ENCODE measurements around the gene SERPINB6. TPM values are rescaled to one million over a fixed set of nuclear protein-coding genes. Genes with fewer than 3 reads are reported as not detected.

SERPINB6 gene
- total RNA-seq, result 89.5 and 104 TPM in 2 replicates

GRCh38 chr6:2971420-2972218 lies at the start of gene SERPINB6:
TSS of gene SERPINB6 (minus strand) at chr6:2971567. CDS start at chr6:2959332, 12,235 bp downstream.

DNA sequence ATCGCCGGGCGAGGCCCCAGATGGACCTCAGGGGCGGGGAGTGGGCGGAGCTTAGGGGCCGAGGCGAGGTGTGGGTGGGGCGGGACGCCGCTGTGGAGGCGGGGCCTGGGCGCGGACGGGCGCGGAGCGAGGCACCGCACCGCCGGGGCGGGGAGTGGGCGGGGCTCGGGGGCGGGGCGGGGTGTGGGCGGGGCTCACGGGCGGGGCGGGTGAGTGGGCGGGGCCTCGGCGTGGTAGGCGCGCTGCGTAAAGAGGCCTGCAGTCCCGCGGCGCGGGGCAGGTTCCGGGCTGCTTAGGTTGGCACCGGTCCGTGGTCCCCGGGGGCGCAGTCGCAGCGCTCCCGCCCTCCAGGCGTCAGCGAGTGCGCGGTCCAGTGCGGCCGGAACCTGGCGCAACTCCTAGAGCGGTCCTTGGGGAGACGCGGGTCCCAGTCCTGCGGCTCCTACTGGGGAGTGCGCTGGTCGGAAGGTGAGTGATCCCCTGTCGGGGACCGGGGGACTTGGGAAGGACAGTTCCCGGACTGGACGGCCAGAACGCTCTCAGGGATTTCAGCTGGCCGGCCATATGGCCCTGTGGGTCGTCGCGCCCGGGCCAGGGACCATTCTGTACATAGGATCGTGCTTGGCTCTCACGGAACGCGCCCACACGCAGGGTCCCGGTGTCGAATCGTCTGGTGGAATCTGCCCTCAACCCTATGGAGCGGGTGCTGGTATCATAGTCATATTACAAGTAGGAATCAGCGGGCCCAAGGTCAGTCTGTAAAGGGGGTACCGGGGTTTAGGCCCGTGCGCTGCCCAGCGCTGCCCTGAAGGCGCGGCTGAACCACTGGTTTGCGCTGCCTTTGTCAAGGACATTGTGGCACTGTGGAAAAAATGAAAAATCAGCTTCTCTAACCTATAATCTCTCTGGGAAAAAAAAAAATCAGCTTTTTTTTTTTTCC lies 28.5 kb upstream of the SERPINB6 start, which contains the start of gene NQO2:
Gene NQO2 (plus strand): TSS at position 277 of the 940 bp plus-strand sequence. CDS start 6,659 bp downstream, outside the sequence.

Other genes starting within 250 kb of the SERPINB6 start
- gene MYLK4, start 220.6 kb downstream of the SERPINB6 start, total RNA-seq, result 0.30 and 0.37 TPM in 2 replicates
- gene WRNIP1, start 206.2 kb downstream of the SERPINB6 start, total RNA-seq, result 48.4 and 50.7 TPM in 2 replicates
- 4.8 and 10.9 TPM in 2 replicates for gene SERPINB1, start 129.7 kb downstream of the SERPINB6 start, total RNA-seq
- gene SERPINB9, start 68.3 kb downstream of the SERPINB6 start, total RNA-seq, result 4.7 and 11.0 TPM in 2 replicates
- 20.2 and 26.4 TPM in 2 replicates for gene NQO2, start 28.3 kb upstream of the SERPINB6 start, total RNA-seq
- gene RIPK1, start 96.9 kb upstream of the SERPINB6 start, total RNA-seq, result 20.5 and 30.9 TPM in 2 replicates
- 13.1 and 15.6 TPM in 2 replicates for gene BPHL, start 147.1 kb upstream of the SERPINB6 start, total RNA-seq
- 67.7 and 172 TPM in 2 replicates for gene TUBB2A, start 186.0 kb upstream of the SERPINB6 start, total RNA-seq